PC-9 (cell line): ENCODE results near the gene VGLL3. TPM values are rescaled to one million over a fixed set of nuclear protein-coding genes. Genes with fewer than 3 reads are reported as not detected.

Experiments
- Bru-seq: library from RNA; stranded (reverse); fragments of 400-500 nt; gene quantifications from one replicate; lab custom pipeline; 2021; lab: Mats Ljungman, UMichigan
- BruChase-seq, 2 experiments: library from RNA; stranded (reverse); fragments of 400-500 nt; gene quantifications; one replicate each; lab custom pipeline; 2021; lab: Mats Ljungman, UMichigan
- BruUV-seq: library from RNA; stranded (reverse); fragments of 400-500 nt; replicated peaks from 2 replicates; lab custom pipeline; 2021; lab: Mats Ljungman, UMichigan
- CTCF ChIA-PET: fragments of 300-600 bp; sonication (Branson Sonifier 250); formaldehyde crosslinking; loops from one replicate; lab custom pipeline; 2022; ENCODE audit warnings: antibody characterized with exemption; lab: Charles Lee
- POLR2A ChIA-PET: fragments of 300-600 bp; sonication (Branson Sonifier 250); formaldehyde crosslinking; loops from one replicate; lab custom pipeline; 2022; ENCODE audit warnings: antibody characterized with exemption; ENCODE audit not compliant: unreplicated experiment; lab: Charles Lee
- DNase-seq, 2 experiments: peaks; one replicate each; pipeline versions ENCODE4 v3.0.0 to v3.0.0-alpha.2; 2015 to 2022; ENCODE audit warnings: mixed read lengths in 1 of 2
- H2AFZ ChIP-seq: fragments of 200-600 bp; sonication (generic); 2 replicates; pipeline ENCODE4 v1.8.1; 2017; ENCODE audit warnings: antibody characterized with exemption
- H3F3A ChIP-seq: fragments of 200-600 bp; sonication (generic); 2 replicates; pipeline ENCODE4 v1.8.1; 2017; ENCODE audit warnings: antibody characterized with exemption, mild to moderate bottlenecking, low read depth; ENCODE audit not compliant: insufficient read depth
- H3K27ac ChIP-seq: fragments of 200-600 bp; sonication (generic); 2 replicates; pipeline ENCODE4 v1.6.1; 2016; ENCODE audit warnings: mixed run types
- H3K27me3 ChIP-seq: fragments of 200-600 bp; sonication (generic); 2 replicates; pipeline ENCODE4 v1.6.1; 2016; ENCODE audit warnings: low read depth, mixed run types; ENCODE audit not compliant: insufficient read depth
- H3K36me3 ChIP-seq: fragments of 200-600 bp; sonication (generic); 2 replicates; pipeline ENCODE4 v1.6.1; 2016; ENCODE audit warnings: low read depth, mixed run types
- H3K4me1 ChIP-seq: fragments of 200-600 bp; sonication (generic); replicated peaks from 2 replicates; pipeline ENCODE4 v1.6.1; 2016; ENCODE audit warnings: mixed run types; ENCODE audit not compliant: insufficient read depth
- H3K4me2 ChIP-seq: fragments of 200-600 bp; sonication (generic); 2 replicates; pipeline ENCODE4 v1.6.1; 2017; ENCODE audit warnings: mixed run types
- H3K4me3 ChIP-seq: fragments of 200-600 bp; sonication (generic); 2 replicates; pipeline ENCODE4 v1.6.1; 2016; ENCODE audit warnings: mixed run types
- H3K79me2 ChIP-seq: fragments of 200-600 bp; sonication (generic); 2 replicates; pipeline ENCODE4 v1.6.1; 2017; ENCODE audit warnings: low read depth, mixed run types
- H3K9me2 ChIP-seq: fragments of 200-600 bp; sonication (generic); 2 replicates; pipeline ENCODE4 v1.8.1; 2017; ENCODE audit warnings: mild to moderate bottlenecking; ENCODE audit not compliant: insufficient read depth
- H3K9me3 ChIP-seq: fragments of 200-600 bp; sonication (generic); 2 replicates; pipeline ENCODE4 v1.8.1; 2016; ENCODE audit warnings: low read depth; ENCODE audit not compliant: insufficient read depth
- H4K20me1 ChIP-seq: fragments of 200-600 bp; sonication (generic); 2 replicates; pipeline ENCODE4 v1.8.1; 2017; ENCODE audit not compliant: insufficient read depth
- CTCF ChIP-seq: fragments of 200-600 bp; sonication (generic); conservative IDR thresholded peaks from 2 replicates; pipeline ENCODE4 v1.6.1; 2017; ENCODE audit warnings: mixed run types, antibody characterized with exemption, mild to moderate bottlenecking, moderate library complexity
- EZH2 ChIP-seq: fragments of 200-600 bp; sonication (generic); IDR thresholded peaks from 2 replicates; pipeline ENCODE4 v1.8.0; 2017; ENCODE audit warnings: antibody characterized with exemption, low read depth
- intact Hi-C: fragments of 100-400 bp; cut with micrococcal nuclease; formaldehyde crosslinking; loops from one replicate; pipeline ENCODE4 v1.10.0; 2022; ENCODE audit not compliant: unreplicated experiment
- long read RNA-seq: library from polyadenylated mRNA; stranded (forward); transcript quantifications from one replicate; pipeline ENCODE4 v2.0.0, GENCODE V29; 2022
- total RNA-seq: library from RNA; stranded (reverse); gene quantifications from 2 replicates; pipeline ENCODE4 v1.2.3, GENCODE V29; 2021

Gene VGLL3
- total RNA-seq = 20.5 and 26.8 TPM in 2 replicates
- percentile 87 among the genes with signal in this experiment for Bru-seq, nascent RNA
- BruChase-seq, experiment 1, labeled RNA remaining after a 2-hour chase = percentile 94 among the genes with signal in this experiment
- BruChase-seq, experiment 2, labeled RNA remaining after a 6-hour chase = percentile 96 among the genes with signal in this experiment
- long read RNA-seq, full-length matches to known transcripts = 1 of 8 reads
- long read RNA-seq, partial matches to known transcripts = 1 of 8 reads
- long read RNA-seq, other reads (novel, unspliced or antisense) = 6 of 8 reads

GRCh38 chr3:86990734-86991481 lies at the start of gene VGLL3:
Gene VGLL3, minus strand, starts transcription at chr3:86991149. Its CDS starts 406 bp downstream, at chr3:86990743.
- peak within 1 kb of the TSS; percentile 67 for H3K4me3 ChIP-seq
- H3K9me2 ChIP-seq = no peaks in the 10 kb centered on the region
- intact Hi-C loops = loop anchor here (1.0 kb wide), 2 partner anchors 86 to 91 kb away; no protein-coding TSS in a partner anchor
- peaks cover 4% of the 10 kb centered on the region for H3K9me3 ChIP-seq
- TF ChIP-seq CTCF (no peak; the same call in 1 of the 2 replicates), EZH2 (no peak)
- H3K4me1 ChIP-seq = peaks cover 49% of the 10 kb centered on the region
- H3F3A ChIP-seq = peaks cover 18% of the 10 kb centered on the region; the same call in 1 of the 2 replicates
- POLR2A ChIA-PET = interaction anchor here (0.5 to 0.6 kb wide), 3 partner anchors 75 to 117 kb away, joined by 3 to 6 read pairs (median 4); no protein-coding TSS in a partner anchor
- CTCF ChIA-PET = no interaction called here
- H4K20me1 ChIP-seq = no peaks in the 10 kb centered on the region
- H3K27me3 ChIP-seq = no peaks in the 10 kb centered on the region
- H3K27ac ChIP-seq = peak within 1 kb of the TSS; percentile 69
- H3K36me3 ChIP-seq = no peaks in the 10 kb centered on the region
- H3K4me2 ChIP-seq = peak within 1 kb of the TSS; percentile 87
- no TSS peak for BruUV-seq
- H3K79me2 ChIP-seq = no peaks in the 10 kb centered on the region
- peak; percentile 62 to 88 for DNase-seq
- peak within 1 kb of the TSS; percentile 85 for H2AFZ ChIP-seq

GRCh38 chr3:87037652-87038051 lies 46.7 kb upstream of the VGLL3 start:
- H3K9me2 ChIP-seq = peaks cover 7% of the 10 kb centered on the region; the same call in 1 of the 2 replicates
- no TSS peak for BruUV-seq
- intact Hi-C loops = no loop called here
- H2AFZ ChIP-seq = no peak overlapping the region
- H3K4me3 ChIP-seq = no peak overlapping the region
- no peaks in the 10 kb centered on the region; the same call in 1 of the 2 replicates for H3K9me3 ChIP-seq
- no peaks in the 10 kb centered on the region for H3K36me3 ChIP-seq
- ChIA-PET POLR2A (no interaction called here), CTCF (no interaction called here)
- no peak for TF ChIP-seq EZH2
- TF ChIP-seq CTCF = no peak
- no peaks in the 10 kb centered on the region for H3K27me3 ChIP-seq
- no peaks in the 10 kb centered on the region for H4K20me1 ChIP-seq
- no peaks in the 10 kb centered on the region for H3K79me2 ChIP-seq
- no peaks in the 10 kb centered on the region for H3F3A ChIP-seq
- H3K27ac ChIP-seq = no peak overlapping the region
- DNase-seq = no peak
- no peaks in the 10 kb centered on the region for H3K4me1 ChIP-seq
- no peak overlapping the region for H3K4me2 ChIP-seq

GRCh38 chr3:87036671-87037070 lies 45.7 kb upstream of the VGLL3 start:
- POLR2A ChIA-PET = no interaction called here
- Histone ChIP-seq H3K4me3 (no peak overlapping the region), H3K9me2 (peaks cover 7% of the 10 kb centered on the region; the same call in 1 of the 2 replicates), H3K4me2 (no peak overlapping the region), H3K9me3 (no peaks in the 10 kb centered on the region; the same call in 1 of the 2 replicates), H3K36me3 (no peaks in the 10 kb centered on the region), H3K27me3 (no peaks in the 10 kb centered on the region), H2AFZ (no peak overlapping the region), H3F3A (no peaks in the 10 kb centered on the region), H3K27ac (no peak overlapping the region), H4K20me1 (no peaks in the 10 kb centered on the region), H3K4me1 (no peaks in the 10 kb centered on the region), H3K79me2 (no peaks in the 10 kb centered on the region)
- intact Hi-C loops = no loop called here
- DNase-seq = no peak
- TF ChIP-seq EZH2 (no peak), CTCF (no peak)
- CTCF ChIA-PET = no interaction called here
- no TSS peak for BruUV-seq
